HFFc6 (cell line): Measurements from ENCODE around the gene KCNMB2. TPM values are rescaled to one million over a fixed set of nuclear protein-coding genes. Genes with fewer than 3 reads are reported as not detected.

Experiments used
- DNase-seq: peaks from one replicate; pipeline ENCODE4 v3.0.0-alpha.2; 2018
- H3K27ac Mint-ChIP-seq: 2 replicates; pipeline ENCODE4 v1.8.0; 2020; ENCODE audit warnings: mild to moderate bottlenecking, mixed read lengths
- H3K27me3 Mint-ChIP-seq: 2 replicates; pipeline ENCODE4 v1.8.0; 2021; ENCODE audit warnings: mild to moderate bottlenecking, moderate library complexity, mixed read lengths; ENCODE audit not compliant: insufficient read depth
- H3K36me3 Mint-ChIP-seq: 2 replicates; pipeline ENCODE4 v1.8.0; 2021; ENCODE audit warnings: low read depth, mixed read lengths
- H3K4me1 Mint-ChIP-seq: 2 replicates; pipeline ENCODE4 v1.8.0; 2020; ENCODE audit warnings: low read depth, mixed read lengths
- H3K4me3 Mint-ChIP-seq: 2 replicates; pipeline ENCODE4 v1.8.0; 2020; ENCODE audit warnings: mild to moderate bottlenecking, moderate library complexity, mixed read lengths
- H3K9me3 Mint-ChIP-seq: 2 replicates; pipeline ENCODE4 v1.8.0; 2020; ENCODE audit warnings: mild to moderate bottlenecking, mixed read lengths
- CTCF ChIP-seq: fragments of 200-600 bp; sonication (generic); IDR thresholded peaks from 2 replicates; pipeline ENCODE4 v1.5.0; 2021; ENCODE audit warnings: antibody characterized with exemption, mild to moderate bottlenecking
- total RNA-seq, 6 experiments: library from RNA; stranded (reverse); fragmentation: NEBNext Ultra II Directional; extraction: Animal tissue kit (Norgen Biotek cat#: 25700); gene quantifications; 2 replicates in 1 of 6; 3 replicates in 5 of 6; pipeline ENCODE4 v1.2.3, GENCODE V29; 2021

The KCNMB2 gene
- total RNA-seq, 6 experiments from 2014 or later: not detected

GRCh38 chr3:178804606-178805005 lies 268.4 kb downstream of the KCNMB2 start:
- DNase-seq: no peak
- H3K9me3 Mint-ChIP-seq: no peaks in the 10 kb centered on the region
- no peaks in the 10 kb centered on the region for H3K36me3 Mint-ChIP-seq
- H3K4me3 Mint-ChIP-seq: no peak overlapping the region
- H3K27me3 Mint-ChIP-seq: no peaks in the 10 kb centered on the region; the same call in 1 of the 2 replicates
- no peak for TF ChIP-seq CTCF
- H3K27ac Mint-ChIP-seq: no peak overlapping the region
- no peaks in the 10 kb centered on the region for H3K4me1 Mint-ChIP-seq

GRCh38 chr3:178805741-178806140 lies 269.5 kb downstream of the KCNMB2 start:
- no peak overlapping the region for H3K27ac Mint-ChIP-seq
- H3K27me3 Mint-ChIP-seq: no peaks in the 10 kb centered on the region; the same call in 1 of the 2 replicates
- no peak overlapping the region for H3K4me3 Mint-ChIP-seq
- H3K36me3 Mint-ChIP-seq: no peaks in the 10 kb centered on the region
- H3K9me3 Mint-ChIP-seq: peaks cover 5% of the 10 kb centered on the region
- no peaks in the 10 kb centered on the region for H3K4me1 Mint-ChIP-seq
- DNase-seq: no peak
- no peak for TF ChIP-seq CTCF

- DNase-seq: no peak
- Mint-ChIP-seq H3K4me3 (no peak overlapping the region), H3K27ac (no peak overlapping the region), H3K4me1 (no peaks in the 10 kb centered on the region), H3K36me3 (no peaks in the 10 kb centered on the region), H3K9me3 (peaks cover 5% of the 10 kb centered on the region), H3K27me3 (no peaks in the 10 kb centered on the region; the same call in 1 of the 2 replicates)
- no peak for TF ChIP-seq CTCF
Observed at GRCh38 chr3:178806651-178807050, 270.4 kb downstream of the KCNMB2 start.

GRCh38 chr3:178807694-178808093 lies 271.5 kb downstream of the KCNMB2 start:
- DNase-seq: no peak
- Mint-ChIP-seq H3K27ac (no peak overlapping the region), H3K36me3 (no peaks in the 10 kb centered on the region), H3K9me3 (peaks cover 5% of the 10 kb centered on the region), H3K27me3 (no peaks in the 10 kb centered on the region; the same call in 1 of the 2 replicates), H3K4me3 (no peak overlapping the region), H3K4me1 (no peaks in the 10 kb centered on the region)
- no peak for TF ChIP-seq CTCF

- TF ChIP-seq CTCF: no peak
- Mint-ChIP-seq H3K36me3 (no peaks in the 10 kb centered on the region), H3K9me3 (peaks cover 5% of the 10 kb centered on the region), H3K27me3 (no peaks in the 10 kb centered on the region; the same call in 1 of the 2 replicates), H3K4me3 (no peak overlapping the region), H3K4me1 (no peaks in the 10 kb centered on the region), H3K27ac (no peak overlapping the region)
- no peak for DNase-seq
Observed at GRCh38 chr3:178808748-178809147, 272.5 kb downstream of the KCNMB2 start.

GRCh38 chr3:178810181-178810580 lies 273.9 kb downstream of the KCNMB2 start:
- no peak overlapping the region for H3K27ac Mint-ChIP-seq

More at GRCh38 chr3:178810181-178810580, 273.9 kb downstream of the KCNMB2 start:
- no peak for DNase-seq
- Mint-ChIP-seq H3K4me1 (no peaks in the 10 kb centered on the region), H3K36me3 (no peaks in the 10 kb centered on the region), H3K4me3 (no peak overlapping the region), H3K9me3 (peaks cover 5% of the 10 kb centered on the region), H3K27me3 (no peaks in the 10 kb centered on the region; the same call in 1 of the 2 replicates)
- no peak for TF ChIP-seq CTCF
